Cerebellar nuclear complex (tissue), 1 donor: ENCODE results near the gene PDCD1.

Experiments
- DNase-seq, 2 experiments: peaks; one replicate each; lab custom pipeline; 2025; lab: John Stamatoyannopoulos, UW

PDCD1 gene

DNA sequence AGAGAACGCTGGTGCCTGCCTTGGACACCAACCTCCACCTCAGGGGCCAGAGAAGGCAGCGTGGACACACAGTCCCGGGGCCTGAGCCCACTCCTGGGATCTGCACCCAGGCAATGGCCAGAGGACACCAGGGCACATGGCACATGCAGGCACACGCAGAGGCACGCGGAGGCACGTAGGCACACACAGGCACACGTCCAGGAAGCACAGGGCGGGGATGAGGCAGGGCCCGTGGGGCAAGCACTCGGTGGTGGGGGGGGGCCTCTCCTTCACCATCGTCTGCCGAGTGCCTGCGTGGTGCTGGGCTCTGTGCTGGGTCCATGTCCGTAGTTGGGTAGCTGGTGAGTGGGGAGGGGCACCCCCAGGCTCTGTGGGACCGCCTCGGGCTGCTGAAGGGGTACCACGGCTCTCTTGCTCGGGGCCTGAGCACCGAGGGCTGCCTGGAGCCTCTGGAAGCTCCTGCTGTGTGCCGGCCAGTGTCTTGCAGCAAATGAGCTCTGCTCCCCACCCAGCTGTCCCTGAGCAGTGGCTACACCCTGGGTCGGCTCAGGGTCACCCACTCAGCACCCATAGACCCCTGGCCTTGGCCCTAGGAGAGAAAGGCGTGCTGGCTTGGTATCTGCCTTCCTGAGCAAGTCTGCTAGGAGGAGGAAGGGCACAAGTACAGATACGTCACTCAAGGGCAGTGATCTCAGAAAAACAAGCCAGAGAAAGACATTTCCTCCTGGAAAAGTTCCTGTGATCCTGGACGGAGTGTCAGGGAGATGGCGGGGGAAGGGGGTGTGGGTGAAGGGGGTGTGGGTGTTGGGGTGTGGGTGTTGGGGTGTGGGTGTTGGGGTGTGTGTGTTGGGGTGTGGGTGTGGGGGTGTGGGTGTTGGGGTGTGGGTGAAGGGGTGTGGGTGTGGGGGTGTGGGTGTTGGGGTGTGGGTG, 37.3 kb upstream of the PDCD1 start:
- no peak for DNase-seq

DNA sequence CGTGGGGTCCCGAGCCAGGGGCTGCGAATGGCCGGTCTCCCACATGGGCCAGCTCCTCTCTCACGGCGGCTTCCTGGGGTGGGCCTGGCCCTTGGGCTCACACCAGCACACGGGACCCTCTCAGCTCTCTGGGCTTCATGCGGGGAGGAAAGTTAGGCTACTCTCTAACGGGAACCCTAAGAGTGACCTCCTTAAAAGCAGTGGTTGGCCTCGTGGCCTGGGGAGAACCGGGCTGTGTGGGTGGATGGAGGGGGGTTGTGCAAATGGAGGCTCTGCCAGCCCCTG, 36.7 kb upstream of the PDCD1 start:
- DNase-seq = no peak

DNA sequence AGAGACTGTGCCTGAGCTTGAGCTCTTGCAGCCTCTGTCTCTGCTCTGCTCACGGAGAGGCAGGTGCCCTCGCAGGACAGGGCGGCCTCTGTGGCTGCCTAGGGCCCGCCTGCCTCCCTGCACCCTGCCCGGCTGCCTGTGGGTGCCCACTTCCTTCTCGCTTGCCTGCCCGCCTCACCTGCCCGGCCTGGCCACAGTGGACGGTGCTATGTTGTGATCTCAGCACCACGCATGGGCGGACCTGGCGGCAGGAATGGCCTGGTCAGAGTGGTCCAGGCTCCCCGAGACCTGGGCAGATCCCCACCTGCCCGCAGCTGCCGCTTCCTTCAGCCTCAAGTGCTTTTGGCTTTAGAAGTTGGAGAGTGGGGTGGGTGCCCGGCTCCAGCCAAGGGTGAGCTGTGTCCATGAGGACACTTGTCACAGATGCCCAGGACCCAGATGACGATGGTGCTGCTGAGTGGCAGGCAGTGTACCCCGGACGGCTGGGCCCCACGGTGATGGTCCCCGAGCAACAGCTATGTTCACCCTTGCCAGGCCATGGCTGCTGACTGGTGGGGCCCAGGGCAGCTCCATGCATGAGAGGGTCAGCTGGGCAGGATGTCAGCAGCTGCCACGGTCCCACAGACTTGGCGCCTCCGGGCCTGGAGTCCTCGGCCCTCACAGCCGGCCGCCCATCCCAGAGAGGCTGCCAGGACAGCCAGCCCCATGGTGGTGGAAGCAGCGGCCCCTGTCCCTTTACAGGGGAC, 36.2 kb upstream of the PDCD1 start:
- DNase-seq = no peak

DNA sequence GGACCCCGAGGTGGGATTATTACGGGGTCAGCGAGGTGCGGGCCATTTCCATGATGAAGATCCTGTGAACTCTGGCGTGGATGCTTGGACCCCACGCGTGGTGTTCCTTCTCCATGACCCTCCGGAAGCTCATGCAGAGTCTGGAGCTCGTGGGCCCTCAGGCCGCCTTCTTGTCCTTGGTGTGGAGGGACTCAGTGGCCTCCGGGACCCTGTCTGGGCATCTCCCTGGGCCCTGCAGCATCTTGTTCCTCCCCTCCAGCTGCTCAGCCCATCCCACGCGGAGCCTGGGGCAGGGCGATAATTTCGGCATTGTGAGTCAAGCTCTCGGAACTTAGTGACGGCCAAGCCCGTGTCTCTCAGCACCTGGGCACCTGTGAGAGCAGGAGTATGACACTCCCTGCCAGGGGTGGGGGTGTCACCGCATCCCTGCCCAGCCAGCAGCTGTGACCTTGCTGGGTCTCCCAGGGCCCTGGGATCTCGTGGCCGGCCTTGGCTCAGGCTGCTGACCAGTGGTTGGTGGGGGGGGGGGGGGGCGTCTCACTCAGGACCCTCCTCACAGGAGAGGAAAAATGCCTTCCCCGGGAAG, 35.5 kb upstream of the PDCD1 start:
- DNase-seq = no peak

DNA sequence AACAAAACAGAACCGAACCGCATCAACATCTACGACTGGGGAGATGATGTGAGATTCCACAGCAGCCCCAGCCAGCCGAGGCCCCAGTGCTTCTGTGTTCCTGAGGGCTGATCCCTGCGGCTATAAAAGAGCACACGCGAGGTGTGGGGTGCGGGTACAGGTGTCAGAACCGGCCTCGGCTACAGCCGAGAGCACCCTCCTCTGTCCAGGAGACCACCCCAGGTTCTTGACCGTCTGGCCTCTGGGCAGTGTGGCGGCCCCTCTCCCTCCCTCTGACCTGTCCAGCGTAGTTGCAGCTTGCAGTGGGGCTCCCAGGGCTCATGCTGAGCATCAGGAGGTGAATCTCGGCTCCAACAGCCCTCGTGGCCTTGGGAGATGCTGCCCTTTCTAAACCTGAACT, 34.6 kb upstream of the PDCD1 start:
- no peak for DNase-seq

DNA sequence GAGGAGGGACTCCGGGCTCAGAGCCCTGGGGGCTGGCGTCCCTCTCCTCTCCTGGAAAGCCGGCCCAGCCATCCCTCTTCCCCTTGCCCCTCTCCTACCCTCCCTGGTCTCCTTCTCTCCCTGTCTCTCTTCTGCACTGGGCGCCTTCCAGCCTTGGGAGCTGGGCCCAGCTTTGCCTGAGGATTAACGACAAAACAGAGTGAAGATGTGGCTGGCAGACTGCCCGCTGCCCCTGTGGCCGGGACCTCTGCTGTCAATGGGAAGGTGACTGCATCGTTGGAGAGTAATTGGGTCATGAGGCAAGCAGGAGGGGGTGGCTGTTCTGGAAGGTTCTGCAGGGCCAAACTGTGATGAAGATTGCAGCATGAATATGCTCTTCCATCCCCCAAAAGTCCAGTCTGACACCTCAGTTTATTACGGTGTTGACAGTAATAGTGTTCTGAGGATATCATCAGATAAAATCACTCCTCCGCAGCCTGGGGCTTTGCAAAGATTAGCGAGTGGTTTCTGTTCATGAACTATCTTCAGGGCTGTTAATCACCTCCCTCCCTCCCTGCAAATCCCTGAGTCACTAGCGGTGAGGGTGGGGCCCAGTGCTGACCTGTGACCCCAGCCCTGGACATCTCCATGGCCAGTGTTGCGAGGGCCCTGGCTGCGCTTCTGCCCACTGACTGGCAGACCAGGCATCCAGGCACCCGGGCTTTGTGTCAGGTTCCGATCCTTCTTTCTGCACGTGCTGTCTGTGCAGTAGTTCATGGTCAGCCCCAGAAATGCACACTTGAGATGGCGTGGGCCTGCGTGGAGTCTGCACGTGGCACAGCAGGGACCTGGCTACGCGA, 33.8 kb upstream of the PDCD1 start:
- no peak for DNase-seq

DNA sequence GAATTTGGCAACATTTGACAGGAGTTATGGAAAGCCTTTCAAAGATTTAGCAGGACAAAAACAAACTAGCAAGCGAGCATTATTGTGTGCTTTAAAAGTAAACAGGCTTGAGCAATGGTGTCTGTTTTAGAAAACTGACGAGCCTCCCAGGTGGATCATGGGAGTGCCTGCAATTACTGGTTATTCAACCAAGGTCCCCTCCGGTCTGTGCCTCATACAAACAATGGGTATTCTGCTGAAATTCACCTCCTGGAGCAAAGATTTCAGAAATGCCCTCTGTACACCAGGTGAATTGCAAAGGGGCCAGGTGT, 33.2 kb upstream of the PDCD1 start:
- no peak for DNase-seq

DNA sequence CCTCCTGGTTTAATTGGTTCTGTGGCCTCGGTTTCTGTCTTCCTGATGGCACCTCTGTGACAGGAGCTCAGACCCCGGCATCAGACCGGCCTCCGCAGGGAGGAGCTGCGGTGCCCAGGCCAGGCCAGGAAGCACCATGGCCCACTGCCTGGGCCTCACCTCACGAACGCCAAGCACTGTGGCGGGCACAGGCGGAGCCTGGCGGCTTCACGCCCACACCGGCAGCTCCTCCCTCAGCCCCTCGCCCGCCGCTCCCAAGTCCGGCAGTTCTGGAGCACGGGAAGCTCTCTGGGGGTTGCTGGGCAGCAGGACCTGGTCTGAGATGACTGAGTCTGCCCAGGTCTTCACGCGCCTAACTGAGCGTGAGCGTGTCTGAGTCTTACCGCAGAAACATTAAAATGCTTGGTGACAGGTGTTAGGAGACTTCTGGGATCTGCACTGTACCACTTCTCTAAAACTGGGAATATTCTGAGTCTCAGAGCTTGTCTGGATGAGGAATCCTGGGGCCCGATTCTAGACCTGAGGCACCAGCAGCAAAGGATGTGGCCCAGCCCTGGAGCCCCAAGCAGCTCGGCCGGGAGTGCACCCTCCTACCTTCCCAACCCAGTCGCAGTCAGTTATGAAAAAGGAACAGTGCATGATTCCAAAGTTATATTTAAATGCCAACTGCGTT, 32.8 kb upstream of the PDCD1 start:
- no peak for DNase-seq

DNA sequence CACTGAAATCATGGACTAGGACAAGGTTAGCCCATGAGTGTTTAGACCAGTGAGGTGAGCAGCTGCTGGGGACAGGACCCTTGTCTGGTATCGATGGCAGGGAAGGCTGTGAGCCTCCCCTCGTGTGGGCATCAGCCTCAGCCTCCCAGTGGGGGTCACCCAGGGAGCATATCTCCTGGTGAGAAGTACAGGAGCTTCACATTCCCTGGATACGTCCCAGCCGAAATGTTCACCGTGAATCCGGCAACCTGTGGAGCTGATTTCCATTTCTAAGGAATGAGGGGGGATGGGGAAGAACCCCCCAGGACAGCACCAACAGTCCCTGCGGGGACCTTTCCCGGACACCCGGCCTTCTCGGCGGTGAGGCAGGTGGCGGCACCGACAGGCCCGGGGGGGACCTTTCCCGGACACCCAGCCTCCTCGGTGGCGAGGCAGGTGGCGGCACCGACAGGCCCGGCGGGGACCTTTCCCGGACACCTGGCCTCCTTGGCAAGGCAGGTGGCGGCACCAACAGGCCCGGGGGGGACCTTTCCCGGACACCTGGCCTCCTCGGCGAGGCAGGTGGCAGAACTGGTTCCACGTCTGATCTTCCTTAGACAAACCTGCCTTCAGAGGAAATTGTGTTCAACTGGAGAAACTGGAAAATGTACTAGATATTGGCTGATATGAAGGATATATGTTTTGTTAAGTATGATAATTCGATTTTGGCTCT, 32.0 kb upstream of the PDCD1 start:
- peak; percentile 28 to 39 for DNase-seq

DNA sequence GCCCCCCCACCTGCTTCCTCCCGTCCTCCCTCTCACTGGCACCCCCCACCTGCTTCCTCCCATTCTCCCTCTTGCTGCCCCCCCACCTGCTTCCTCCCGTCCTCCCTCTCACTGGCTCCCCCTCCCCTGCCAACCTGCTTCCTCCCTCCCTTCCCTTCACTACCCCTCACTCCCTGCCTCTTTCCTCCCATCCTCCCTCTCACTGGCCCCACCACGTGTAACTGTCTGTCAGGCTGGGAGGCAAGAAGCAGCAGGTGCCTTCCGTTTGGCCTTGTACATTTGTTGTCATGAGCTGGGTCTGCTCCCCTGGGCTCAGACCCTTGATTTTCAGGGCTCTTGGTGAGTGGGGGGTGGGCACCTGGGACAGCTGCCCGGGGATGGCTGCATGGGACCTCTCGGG, 29.9 kb upstream of the PDCD1 start:
- no peak for DNase-seq

DNA sequence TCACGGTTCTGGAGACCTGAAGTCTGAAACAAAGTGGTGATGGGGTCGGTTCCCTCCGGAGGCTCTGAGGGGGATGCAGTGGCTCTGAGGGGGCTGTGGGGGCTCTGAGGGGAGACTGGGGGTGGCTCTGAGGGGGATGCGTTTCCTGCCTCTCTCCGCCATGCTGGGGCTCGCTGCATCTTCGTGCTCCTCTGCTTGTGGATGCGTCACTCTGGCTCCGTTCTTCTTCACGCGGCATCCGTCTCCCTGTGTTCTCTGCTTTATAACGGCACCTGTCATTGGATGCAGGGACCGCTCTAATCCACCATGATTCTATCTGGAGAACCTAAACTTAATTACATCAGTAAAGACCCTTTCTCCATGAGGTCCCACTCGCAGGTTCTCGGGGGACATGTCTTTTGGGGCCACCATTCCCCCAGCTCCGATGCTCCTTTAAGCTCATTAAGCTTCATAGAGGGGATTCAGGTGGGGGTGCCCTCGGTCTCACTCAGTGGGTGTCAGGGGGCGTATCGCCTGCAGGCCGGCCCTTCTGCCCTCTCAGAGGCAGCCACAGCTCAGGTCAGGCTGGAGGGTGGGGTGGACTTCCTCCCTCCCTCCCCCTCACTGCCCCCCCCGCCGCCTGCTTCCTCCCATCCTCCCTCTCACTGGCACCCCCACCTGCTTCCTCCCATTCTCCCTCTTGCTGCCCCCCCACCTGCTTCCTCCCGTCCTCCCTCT, 29.3 kb upstream of the PDCD1 start:
- DNase-seq = no peak

DNA sequence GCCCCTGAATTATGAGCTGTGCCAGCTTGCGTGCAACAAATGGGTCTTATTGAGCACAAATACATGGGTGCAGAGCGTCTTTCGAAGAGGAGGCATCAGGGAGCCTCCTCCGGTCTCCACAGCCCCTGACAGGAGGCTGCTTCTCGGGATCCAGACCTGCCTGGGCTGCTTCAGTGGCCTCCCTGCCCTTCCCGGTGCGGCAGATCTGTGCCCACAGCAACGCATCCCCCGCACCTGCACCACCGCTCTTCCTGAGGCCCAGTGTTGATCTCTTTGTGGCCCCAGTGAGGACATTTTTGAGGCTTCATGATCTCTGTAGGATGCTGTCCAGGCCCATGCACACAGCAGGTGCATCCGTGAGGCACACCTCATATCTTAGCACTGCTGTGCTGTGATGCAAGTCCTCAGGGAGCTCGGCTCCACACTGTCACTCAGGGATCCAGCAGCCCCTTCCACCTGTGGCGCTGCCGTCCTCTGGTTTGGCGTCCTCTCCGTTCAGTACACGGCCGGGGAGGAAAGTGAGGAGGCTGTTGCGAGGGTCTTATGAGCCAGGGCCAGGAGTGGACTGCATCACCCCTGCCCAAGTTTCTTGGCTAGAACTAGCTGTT, 28.2 kb upstream of the PDCD1 start:
- DNase-seq = no peak

DNA sequence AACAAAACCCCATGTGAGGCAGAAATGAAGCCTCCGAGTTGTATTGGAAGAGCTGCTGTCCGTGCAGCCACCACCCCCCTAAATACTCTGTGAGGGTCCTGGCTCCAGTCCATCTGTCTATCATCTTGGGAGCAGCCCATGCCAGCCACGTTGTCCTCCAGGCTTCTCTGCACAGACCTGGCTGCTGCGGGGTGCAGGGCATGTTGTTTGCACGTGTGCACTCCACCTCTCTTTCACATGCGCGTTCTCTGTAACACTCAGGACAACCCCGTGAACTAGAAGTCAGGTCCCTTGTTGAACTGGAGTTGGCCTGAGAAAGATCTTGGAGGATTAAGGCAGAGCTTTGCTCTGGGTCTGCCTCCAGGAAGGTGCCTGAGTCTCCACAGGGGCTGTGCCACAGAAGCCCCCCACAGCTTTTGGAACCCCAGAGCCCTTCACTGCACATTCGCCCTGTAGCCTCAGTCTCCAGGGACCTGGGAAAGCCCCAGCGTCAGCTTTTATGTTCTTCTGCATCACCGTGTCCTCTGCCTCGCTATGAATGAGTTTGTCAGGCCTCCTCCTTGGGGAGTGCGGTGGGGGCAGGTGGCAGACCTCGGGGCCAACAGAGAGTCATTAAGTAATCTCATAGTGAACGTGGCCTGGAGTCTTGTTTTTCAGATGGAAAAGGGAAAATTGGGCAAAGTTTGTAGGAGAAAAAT, 27.4 kb upstream of the PDCD1 start:
- DNase-seq = no peak

DNA sequence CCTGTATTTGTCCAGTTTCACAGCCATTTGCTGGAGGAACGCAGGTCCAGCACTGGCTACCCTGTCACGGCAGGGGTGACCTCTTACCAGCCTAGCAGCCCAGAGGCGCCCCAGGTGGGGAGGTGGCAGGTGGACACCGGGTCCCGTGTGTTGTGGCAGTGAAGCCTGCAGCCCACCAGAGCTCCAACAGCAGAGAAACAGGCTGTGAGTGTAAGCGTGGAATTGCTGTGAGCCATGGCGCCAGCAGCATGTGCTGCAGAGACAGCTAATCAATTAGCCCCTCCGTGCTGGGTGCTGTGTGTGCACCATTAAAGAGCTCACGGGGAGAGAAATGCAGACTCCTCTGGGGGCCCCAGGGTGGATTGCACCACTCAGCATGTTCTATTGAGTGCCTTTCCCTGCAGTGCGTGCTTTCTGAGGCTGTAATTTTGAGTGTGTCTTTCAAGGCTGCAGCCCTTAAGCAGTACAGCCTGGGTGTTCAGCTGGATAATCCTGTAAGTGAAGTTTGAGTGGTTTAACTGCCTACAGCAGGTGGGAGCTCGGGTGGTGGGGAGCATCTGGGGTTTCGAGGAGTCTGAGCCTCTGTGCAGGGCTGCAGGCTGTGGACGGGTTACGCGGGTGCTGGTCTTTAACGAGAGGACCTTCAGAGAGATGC, 26.7 kb upstream of the PDCD1 start:
- no peak for DNase-seq

DNA sequence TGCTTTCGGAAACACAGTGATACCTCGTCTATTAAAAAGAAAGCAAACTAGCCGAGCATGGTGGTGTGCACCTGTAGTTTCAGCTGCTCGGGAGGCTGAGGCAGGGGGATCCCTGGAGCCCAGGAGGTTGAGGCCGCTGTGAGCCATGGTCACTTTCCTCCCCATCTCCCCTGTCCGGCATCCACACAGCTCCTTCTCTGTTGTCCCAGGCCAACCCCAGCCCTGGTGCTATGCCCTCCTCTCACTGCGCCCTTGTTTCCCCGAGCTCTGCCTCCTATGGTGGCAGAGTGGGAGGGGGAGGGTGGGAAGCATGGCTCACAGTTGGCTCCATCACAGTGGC, 26.2 kb upstream of the PDCD1 start:
- no peak for DNase-seq

DNA sequence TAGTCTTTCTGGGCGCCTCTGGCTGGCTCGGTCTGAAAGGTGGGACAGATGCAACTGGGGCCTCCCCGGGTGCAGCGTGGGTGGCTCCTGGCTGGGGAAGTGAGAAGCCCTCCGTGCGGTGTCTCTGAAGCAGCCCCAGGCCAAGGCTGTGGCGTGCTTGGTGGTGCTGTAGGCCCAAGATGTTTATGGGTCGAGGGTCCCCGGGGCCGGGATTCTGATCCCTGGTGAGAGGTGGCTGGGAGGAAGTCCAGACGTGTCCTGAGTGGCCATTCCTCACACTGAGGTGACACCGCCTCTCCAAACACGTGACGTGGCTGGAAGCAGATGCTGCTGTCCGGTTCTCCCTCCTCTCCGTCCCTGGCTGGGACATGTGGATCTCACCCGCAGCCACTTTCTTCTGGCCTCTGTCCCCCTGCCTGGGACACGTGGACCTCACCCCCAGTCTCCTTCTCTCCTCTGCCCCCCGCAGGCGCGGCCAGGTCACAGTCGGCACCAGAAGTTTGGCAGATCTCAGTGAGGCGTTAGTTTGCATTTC, 23.5 kb upstream of the PDCD1 start:
- DNase-seq = no peak

DNA sequence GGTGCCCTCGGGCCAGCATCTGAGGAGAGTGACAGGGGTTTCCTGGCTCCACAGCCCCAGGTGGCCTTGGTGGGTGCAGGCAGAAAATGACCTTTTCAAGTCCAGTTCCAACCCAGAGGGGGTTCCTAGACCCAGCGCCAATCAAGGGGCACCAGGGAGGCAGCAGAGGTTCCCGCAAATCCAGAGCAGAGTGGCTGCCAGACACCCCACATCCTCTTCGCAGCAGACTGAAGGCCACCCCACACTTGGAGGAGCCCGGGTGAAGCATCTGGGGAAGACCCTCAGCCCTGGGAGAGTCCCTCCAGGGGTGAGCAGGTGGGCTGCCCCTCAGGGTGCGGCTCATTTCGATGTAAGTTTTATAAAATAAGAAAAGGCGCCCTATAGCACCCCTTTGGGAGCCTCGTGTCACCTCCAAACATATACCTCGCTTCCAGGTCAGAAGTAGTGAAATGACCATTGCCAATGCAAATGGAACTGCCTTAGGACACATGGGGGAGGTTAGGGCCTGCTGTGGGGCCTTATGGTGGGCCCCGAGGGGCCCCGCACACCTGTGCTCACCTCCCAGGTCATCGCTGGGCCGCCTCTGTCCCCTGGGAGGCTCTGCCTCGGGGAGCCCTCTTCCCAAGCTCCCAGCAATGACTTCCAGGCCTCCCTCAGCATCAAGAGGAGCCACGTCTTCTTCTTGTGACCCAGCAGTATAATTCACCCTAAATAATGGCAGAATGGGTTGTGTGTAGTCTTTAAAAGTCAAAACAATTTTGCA, 21.8 kb upstream of the PDCD1 start:
- DNase-seq = no peak

DNA sequence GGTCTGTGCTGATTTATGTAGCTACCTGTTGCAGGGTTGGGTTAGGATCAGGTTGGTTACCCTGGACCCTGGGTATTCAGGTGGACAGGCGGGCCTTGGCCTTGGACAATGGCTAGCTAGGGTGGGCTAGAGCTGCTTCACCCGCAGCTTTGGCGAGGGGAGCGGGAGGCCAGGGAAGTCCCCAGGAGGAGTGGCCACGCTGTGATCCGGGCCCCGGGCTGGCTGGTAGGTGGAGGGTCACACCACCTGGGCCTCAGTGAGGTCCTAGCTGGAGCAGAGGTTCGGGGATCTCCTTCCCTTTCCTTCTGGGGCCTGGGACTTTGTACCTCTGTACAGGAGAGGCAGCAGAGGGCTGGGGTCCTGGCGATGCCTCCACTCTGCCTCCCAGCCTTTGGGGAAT, 20.6 kb upstream of the PDCD1 start:
- no peak for DNase-seq
